Measurements from ENCODE around the gene NHERF1.

Gene NHERF1

DNA sequence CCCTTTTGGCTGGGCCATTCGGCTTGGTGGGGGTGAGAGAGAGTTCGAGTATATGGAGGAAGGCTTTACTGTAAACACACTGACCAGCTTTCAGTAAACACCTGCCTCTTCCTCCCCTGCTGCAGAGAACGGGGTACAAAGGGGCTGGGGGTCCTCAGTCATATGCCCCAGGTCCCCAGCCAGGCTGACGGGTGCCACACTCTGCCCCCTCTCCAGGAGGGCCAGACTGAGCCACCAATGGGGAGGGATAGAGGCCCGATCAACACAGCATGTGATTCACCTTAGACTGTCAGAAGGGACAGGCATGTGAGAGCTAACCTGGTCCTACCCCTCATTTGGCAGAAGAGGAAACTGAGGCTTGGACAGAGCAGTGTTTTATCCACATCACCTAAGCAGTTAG lies 13.0 kb downstream of the NHERF1 start:
- Histone ChIP-seq H3K36me3 (ENCODE audit: insufficient read depth, low read length) (peaks cover 73% of the 10 kb centered on the region), H3K4me1 (ENCODE audit: insufficient read depth, low read length) (peaks cover 45% of the 10 kb centered on the region), H3K27me3 (ENCODE audit: insufficient read depth, low read length, poor library complexity) (no peaks in the 10 kb centered on the region), H2AFZ (ENCODE audit: low read depth, low read length) (no peak overlapping the region), H3K9me3 (ENCODE audit: insufficient read depth, low read length, severe bottlenecking) (no peaks in the 10 kb centered on the region), H3K79me2 (ENCODE audit: insufficient read depth, low read length) (peaks cover 92% of the 10 kb centered on the region), H3K9ac (ENCODE audit: low read depth, low read length) (no peak overlapping the region), H3K27ac (ENCODE audit: low read length) (0 out of 2 replicates have a peak overlapping the region, but pooled peaks have one; percentile 12), H3K4me2 (ENCODE audit: insufficient read depth, low read length) (no peak overlapping the region), H3K4me3 (ENCODE audit: low read depth in 1 of 2, low read length in 2 of 2) (no peak overlapping the region), H4K20me1 (ENCODE audit: insufficient read depth, low read length) (peaks cover 84% of the 10 kb centered on the region)
- DNase-seq = no peak
- TF ChIP-seq, protein P1, sequence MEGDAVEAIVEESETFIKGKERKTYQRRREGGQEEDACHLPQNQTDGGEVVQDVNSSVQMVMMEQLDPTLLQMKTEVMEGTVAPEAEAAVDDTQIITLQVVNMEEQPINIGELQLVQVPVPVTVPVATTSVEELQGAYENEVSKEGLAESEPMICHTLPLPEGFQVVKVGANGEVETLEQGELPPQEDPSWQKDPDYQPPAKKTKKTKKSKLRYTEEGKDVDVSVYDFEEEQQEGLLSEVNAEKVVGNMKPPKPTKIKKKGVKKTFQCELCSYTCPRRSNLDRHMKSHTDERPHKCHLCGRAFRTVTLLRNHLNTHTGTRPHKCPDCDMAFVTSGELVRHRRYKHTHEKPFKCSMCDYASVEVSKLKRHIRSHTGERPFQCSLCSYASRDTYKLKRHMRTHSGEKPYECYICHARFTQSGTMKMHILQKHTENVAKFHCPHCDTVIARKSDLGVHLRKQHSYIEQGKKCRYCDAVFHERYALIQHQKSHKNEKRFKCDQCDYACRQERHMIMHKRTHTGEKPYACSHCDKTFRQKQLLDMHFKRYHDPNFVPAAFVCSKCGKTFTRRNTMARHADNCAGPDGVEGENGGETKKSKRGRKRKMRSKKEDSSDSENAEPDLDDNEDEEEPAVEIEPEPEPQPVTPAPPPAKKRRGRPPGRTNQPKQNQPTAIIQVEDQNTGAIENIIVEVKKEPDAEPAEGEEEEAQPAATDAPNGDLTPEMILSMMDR (IDR thresholded peaks at IDR 0.05; ENCODE audit: borderline replicate concordance, extremely low read depth, low read length, poor library complexity, severe bottlenecking) = no peak
- no peak for TF ChIP-seq EZH2 (IDR thresholded peaks at IDR 0.05; ENCODE audit: borderline replicate concordance, low read depth, low read length, severe bottlenecking)
- ATAC-seq (ENCODE audit: insufficient read depth, low read depth) = no peak

DNA sequence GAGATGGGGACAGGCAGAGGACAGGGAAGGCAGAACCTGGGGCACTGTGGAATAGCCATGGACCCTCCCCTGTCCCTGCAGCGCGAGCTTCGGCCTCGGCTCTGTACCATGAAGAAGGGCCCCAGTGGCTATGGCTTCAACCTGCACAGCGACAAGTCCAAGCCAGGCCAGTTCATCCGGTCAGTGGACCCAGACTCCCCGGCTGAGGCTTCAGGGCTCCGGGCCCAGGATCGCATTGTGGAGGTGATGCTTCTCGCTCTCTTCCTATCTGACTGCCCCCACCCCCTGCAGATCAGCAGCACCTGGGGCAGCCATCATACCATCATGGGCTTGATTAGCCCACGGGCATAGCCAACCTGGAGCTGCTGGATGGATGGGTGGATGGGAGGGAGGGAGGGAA lies 13.5 kb downstream of the NHERF1 start:
- no peaks in the 10 kb centered on the region for H3K9me3 ChIP-seq (ENCODE audit: insufficient read depth, low read length, severe bottlenecking)
- peaks cover 82% of the 10 kb centered on the region for H4K20me1 ChIP-seq (ENCODE audit: insufficient read depth, low read length)
- no peak overlapping the region for H2AFZ ChIP-seq (ENCODE audit: low read depth, low read length)
- TF ChIP-seq, protein P1 (IDR thresholded peaks at IDR 0.05; ENCODE audit: borderline replicate concordance, extremely low read depth, low read length, poor library complexity, severe bottlenecking) = no peak
- TF ChIP-seq EZH2 (IDR thresholded peaks at IDR 0.05; ENCODE audit: borderline replicate concordance, low read depth, low read length, severe bottlenecking) = no peak
- H3K4me2 ChIP-seq (ENCODE audit: insufficient read depth, low read length) = no peak overlapping the region
- no peak overlapping the region for H3K9ac ChIP-seq (ENCODE audit: low read depth, low read length)
- no peak overlapping the region for H3K4me3 ChIP-seq (ENCODE audit: low read depth in 1 of 2, low read length in 2 of 2)
- H3K27ac ChIP-seq (ENCODE audit: low read length) = no peak overlapping the region
- no peaks in the 10 kb centered on the region for H3K27me3 ChIP-seq (ENCODE audit: insufficient read depth, low read length, poor library complexity)
- peaks cover 73% of the 10 kb centered on the region for H3K36me3 ChIP-seq (ENCODE audit: insufficient read depth, low read length)
- ATAC-seq (ENCODE audit: insufficient read depth, low read depth) = no peak
- H3K4me1 ChIP-seq (ENCODE audit: insufficient read depth, low read length) = peaks cover 40% of the 10 kb centered on the region
- peaks cover 89% of the 10 kb centered on the region for H3K79me2 ChIP-seq (ENCODE audit: insufficient read depth, low read length)
- no peak for DNase-seq

DNA sequence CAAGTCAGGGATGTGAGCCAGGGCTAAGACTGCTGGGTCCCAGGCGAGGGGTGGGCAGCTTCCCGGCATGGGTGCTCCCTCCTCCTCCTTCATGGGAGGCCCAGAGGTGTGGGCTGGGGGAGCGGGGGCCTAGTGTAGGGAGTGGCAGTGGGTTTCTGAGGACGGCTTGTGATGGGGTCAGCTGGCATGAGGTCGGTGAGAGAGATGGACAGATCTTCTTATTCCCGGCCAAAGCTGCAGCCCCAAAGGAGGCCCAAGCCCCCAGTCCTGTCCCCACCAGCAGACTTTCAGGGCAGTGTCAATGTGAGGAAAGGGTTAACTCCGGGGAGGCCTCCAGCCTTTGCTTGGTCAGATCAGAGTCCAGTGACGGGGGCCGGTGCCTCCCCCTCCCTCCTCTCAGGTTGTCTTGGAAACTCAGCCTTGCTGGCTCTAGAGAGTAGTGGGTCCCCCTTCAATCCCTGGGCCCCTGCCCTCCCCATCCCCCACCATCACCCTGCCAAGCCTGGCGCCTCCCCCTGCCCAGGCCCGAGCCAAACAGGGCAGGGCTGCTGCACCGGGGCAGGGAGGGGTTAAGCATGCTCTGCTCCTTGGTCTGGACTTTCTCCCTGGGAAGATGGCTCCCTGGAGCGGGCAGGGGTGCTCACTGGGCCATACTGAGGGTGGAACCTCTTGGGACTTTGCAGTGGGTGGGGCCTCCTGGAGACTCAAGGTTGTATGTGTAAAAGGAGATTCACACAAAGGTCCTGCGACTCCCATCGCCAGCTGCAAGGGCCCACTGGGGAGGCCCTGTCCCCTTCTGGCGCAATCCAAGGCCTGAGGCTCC lies 15.3 kb downstream of the NHERF1 start:
- no peak for TF ChIP-seq EZH2 (IDR thresholded peaks at IDR 0.05; ENCODE audit: borderline replicate concordance, low read depth, low read length, severe bottlenecking)
- TF ChIP-seq, protein P1 (IDR thresholded peaks at IDR 0.05; ENCODE audit: borderline replicate concordance, extremely low read depth, low read length, poor library complexity, severe bottlenecking) = no peak
- Histone ChIP-seq H3K4me1 (ENCODE audit: insufficient read depth, low read length) (peaks cover 22% of the 10 kb centered on the region), H4K20me1 (ENCODE audit: insufficient read depth, low read length) (peaks cover 80% of the 10 kb centered on the region), H2AFZ (ENCODE audit: low read depth, low read length) (no peak overlapping the region), H3K27ac (ENCODE audit: low read length) (no peak overlapping the region), H3K9me3 (ENCODE audit: insufficient read depth, low read length, severe bottlenecking) (no peaks in the 10 kb centered on the region), H3K27me3 (ENCODE audit: insufficient read depth, low read length, poor library complexity) (no peaks in the 10 kb centered on the region), H3K9ac (ENCODE audit: low read depth, low read length) (no peak overlapping the region), H3K79me2 (ENCODE audit: insufficient read depth, low read length) (peaks cover 72% of the 10 kb centered on the region), H3K4me3 (ENCODE audit: low read depth in 1 of 2, low read length in 2 of 2) (no peak overlapping the region), H3K36me3 (ENCODE audit: insufficient read depth, low read length) (peaks cover 80% of the 10 kb centered on the region), H3K4me2 (ENCODE audit: insufficient read depth, low read length) (no peak overlapping the region)
- ATAC-seq (ENCODE audit: insufficient read depth, low read depth) (no peak), DNase-seq (no peak)
